Glutamatergic neuron (in vitro differentiated cells): ENCODE data around the gene TRAF2. TPM values are rescaled to one million over a fixed set of nuclear protein-coding genes. Genes with fewer than 3 reads are reported as not detected.

ENCODE experiments used
- DNase-seq: peaks from one replicate; pipeline ENCODE4 v3.0.0; 2022
- H3K27ac Mint-ChIP-seq: one replicate; pipeline ENCODE4 v1.8.0; 2020; ENCODE audit warnings: mild to moderate bottlenecking, mixed read lengths, inconsistent platforms; ENCODE audit not compliant: unreplicated experiment
- H3K27me3 Mint-ChIP-seq: one replicate; pipeline ENCODE4 v1.8.0; 2020; ENCODE audit warnings: mild to moderate bottlenecking, moderate library complexity, mixed read lengths, inconsistent platforms; ENCODE audit not compliant: unreplicated experiment
- H3K36me3 Mint-ChIP-seq: one replicate; pipeline ENCODE4 v1.8.0; 2020; ENCODE audit warnings: mild to moderate bottlenecking, mixed read lengths, inconsistent platforms; ENCODE audit not compliant: unreplicated experiment
- H3K4me1 Mint-ChIP-seq: one replicate; pipeline ENCODE4 v1.8.0; 2020; ENCODE audit warnings: mild to moderate bottlenecking, low read depth, mixed read lengths, inconsistent platforms; ENCODE audit not compliant: unreplicated experiment
- H3K4me3 Mint-ChIP-seq: one replicate; pipeline ENCODE4 v1.8.0; 2020; ENCODE audit warnings: mild to moderate bottlenecking, mixed read lengths, inconsistent platforms; ENCODE audit not compliant: unreplicated experiment
- H3K9me3 Mint-ChIP-seq: one replicate; pipeline ENCODE4 v1.8.0; 2020; ENCODE audit warnings: mild to moderate bottlenecking, moderate library complexity, mixed read lengths, inconsistent platforms; ENCODE audit not compliant: unreplicated experiment
- CTCF ChIP-seq: fragments of 200-600 bp; sonication (generic); IDR thresholded peaks from one replicate; pipeline ENCODE4 v1.5.0; 2021; ENCODE audit not compliant: partially characterized antibody, unreplicated experiment
- total RNA-seq: library from RNA; stranded (reverse); fragmentation: NEBNext Ultra II Directional; extraction: Animal tissue kit (Norgen Biotek cat#: 25700); gene quantifications from one replicate; pipeline ENCODE4 v1.2.1, GENCODE V29; 2021; ENCODE audit not compliant: unreplicated experiment

Gene TRAF2
- total RNA-seq, 1 donor from 2014 or later = 27.3 TPM

- H3K27me3 Mint-ChIP-seq = peaks cover 6% of the 10 kb centered on the region
- peak overlapping the region; percentile 93 for H3K27ac Mint-ChIP-seq
- peaks cover 24% of the 10 kb centered on the region for H3K4me1 Mint-ChIP-seq
- TF ChIP-seq CTCF = no peak
- peak overlapping the region; percentile 74 for H3K4me3 Mint-ChIP-seq
- peaks cover 4% of the 10 kb centered on the region for H3K36me3 Mint-ChIP-seq
- H3K9me3 Mint-ChIP-seq = peaks cover 8% of the 10 kb centered on the region
- peak; percentile 50 for DNase-seq
These were observed 16.8 kb downstream of the TRAF2 start for GRCh38 chr9:136903041-136903554.

- Mint-ChIP-seq H3K4me1 (peaks cover 20% of the 10 kb centered on the region), H3K27ac (no peak overlapping the region), H3K27me3 (peaks cover 5% of the 10 kb centered on the region), H3K36me3 (peaks cover 4% of the 10 kb centered on the region), H3K9me3 (peaks cover 6% of the 10 kb centered on the region), H3K4me3 (no peak overlapping the region)
- no peak for TF ChIP-seq CTCF
- DNase-seq = no peak
These were observed 19.9 kb downstream of the TRAF2 start for GRCh38 chr9:136906266-136906665.

GRCh38 chr9:136907011-136907914 lies 20.9 kb downstream of the TRAF2 start:
- DNase-seq = no peak
- H3K27ac Mint-ChIP-seq = peak overlapping the region; percentile 22
- peaks cover 6% of the 10 kb centered on the region for H3K9me3 Mint-ChIP-seq
- H3K36me3 Mint-ChIP-seq = peaks cover 4% of the 10 kb centered on the region
- no peak for TF ChIP-seq CTCF
- no peak overlapping the region for H3K4me3 Mint-ChIP-seq
- peaks cover 13% of the 10 kb centered on the region for H3K4me1 Mint-ChIP-seq
- peaks cover 5% of the 10 kb centered on the region for H3K27me3 Mint-ChIP-seq

- Mint-ChIP-seq H3K27me3 (peaks cover 1% of the 10 kb centered on the region), H3K4me3 (no peak overlapping the region), H3K27ac (no peak overlapping the region), H3K4me1 (peaks cover 2% of the 10 kb centered on the region), H3K36me3 (peaks cover 4% of the 10 kb centered on the region), H3K9me3 (peaks cover 2% of the 10 kb centered on the region)
- no peak for DNase-seq
- no peak for TF ChIP-seq CTCF
These were observed 24.0 kb downstream of the TRAF2 start for GRCh38 chr9:136910197-136910900.
